Stimulated activated CD4-positive, alpha-beta T cell treated with anti-CD3 and anti-CD28 coated beads, Interleukin-12 subunit alpha, Interleukin-12 subunit beta, amount 100 ng/mL, for 48 hours (primary cell): ENCODE measurements around the gene VPS54.

Experiments used
- DNase-seq, 3 donors: peaks; one replicate each; pipeline ENCODE4 v3.0.0-alpha.2; 2020; ENCODE audit warnings: low read depth in 2 of 3, low spot score in 1 of 3

Gene VPS54, protein sequence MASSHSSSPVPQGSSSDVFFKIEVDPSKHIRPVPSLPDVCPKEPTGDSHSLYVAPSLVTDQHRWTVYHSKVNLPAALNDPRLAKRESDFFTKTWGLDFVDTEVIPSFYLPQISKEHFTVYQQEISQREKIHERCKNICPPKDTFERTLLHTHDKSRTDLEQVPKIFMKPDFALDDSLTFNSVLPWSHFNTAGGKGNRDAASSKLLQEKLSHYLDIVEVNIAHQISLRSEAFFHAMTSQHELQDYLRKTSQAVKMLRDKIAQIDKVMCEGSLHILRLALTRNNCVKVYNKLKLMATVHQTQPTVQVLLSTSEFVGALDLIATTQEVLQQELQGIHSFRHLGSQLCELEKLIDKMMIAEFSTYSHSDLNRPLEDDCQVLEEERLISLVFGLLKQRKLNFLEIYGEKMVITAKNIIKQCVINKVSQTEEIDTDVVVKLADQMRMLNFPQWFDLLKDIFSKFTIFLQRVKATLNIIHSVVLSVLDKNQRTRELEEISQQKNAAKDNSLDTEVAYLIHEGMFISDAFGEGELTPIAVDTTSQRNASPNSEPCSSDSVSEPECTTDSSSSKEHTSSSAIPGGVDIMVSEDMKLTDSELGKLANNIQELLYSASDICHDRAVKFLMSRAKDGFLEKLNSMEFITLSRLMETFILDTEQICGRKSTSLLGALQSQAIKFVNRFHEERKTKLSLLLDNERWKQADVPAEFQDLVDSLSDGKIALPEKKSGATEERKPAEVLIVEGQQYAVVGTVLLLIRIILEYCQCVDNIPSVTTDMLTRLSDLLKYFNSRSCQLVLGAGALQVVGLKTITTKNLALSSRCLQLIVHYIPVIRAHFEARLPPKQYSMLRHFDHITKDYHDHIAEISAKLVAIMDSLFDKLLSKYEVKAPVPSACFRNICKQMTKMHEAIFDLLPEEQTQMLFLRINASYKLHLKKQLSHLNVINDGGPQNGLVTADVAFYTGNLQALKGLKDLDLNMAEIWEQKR

DNA sequence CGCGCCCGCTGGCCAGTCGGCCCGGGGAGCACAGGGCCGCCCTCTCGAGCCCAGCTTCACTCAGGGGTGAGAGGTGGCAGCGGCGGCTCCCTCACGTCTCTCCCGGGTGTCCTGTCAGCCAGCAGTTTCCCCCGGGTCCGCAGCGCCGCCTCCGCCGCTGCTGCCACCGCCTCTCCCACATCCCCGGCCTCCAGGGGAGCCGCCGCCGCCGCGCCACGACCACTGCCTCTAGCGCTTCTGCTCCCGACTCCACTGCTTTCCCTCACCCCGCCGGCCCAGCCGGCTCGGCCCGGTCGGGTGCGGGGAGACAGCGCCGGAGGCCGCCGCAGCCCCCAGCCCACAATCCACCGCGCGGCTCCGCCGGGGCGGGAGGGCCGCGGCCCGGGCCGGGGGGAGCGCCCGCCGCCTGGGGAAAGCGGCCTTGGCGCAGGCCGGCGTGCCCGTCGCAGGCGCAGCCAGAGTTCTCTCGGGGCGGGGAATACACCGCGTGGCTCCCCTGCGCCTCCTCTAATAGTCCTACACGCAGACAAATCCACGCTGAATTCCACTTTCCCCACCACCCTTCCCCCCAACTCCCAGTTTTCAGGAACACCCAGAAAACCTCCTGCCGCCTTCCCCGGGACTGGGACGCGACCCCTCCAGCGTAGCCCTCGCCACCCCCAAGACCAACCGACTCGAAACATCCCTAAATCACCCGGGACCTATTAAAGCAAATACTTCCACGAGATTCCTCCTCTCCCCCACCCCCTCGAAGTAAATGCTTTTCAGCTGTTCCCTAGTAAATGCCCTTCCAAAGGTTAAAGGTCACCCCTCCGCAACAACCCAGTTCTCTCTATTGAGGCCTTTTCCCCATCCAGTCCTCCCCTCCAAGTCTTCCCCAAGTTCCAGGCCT lies at the start of gene VPS54:
Gene VPS54, minus strand, starts transcription at position 346 of the 892 bp plus-strand sequence. CDS start 35,429 bp downstream, outside the sequence.
- peak in 2 of 3 donors; percentile 25 to 39 for DNase-seq

DNA sequence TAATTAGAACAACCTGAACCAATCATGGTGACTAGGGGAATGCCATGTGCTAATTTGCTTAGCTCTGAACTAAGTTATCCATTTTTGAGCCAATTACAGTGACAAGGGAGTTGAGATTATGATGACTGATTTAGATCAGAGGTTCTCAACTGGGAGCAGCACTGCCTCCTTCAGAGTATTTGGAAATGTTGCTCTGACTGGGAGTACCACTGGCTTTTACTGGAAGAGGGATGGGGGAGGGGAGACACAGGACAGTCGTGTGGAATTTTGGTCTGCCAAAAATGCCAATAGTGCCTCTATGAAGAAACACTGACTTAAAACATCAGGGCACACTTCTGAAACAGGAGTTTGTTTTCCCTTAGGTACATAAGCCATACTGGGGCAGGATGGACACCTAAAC lies 48.1 kb upstream of the VPS54 start:
- DNase-seq = no peak

DNA sequence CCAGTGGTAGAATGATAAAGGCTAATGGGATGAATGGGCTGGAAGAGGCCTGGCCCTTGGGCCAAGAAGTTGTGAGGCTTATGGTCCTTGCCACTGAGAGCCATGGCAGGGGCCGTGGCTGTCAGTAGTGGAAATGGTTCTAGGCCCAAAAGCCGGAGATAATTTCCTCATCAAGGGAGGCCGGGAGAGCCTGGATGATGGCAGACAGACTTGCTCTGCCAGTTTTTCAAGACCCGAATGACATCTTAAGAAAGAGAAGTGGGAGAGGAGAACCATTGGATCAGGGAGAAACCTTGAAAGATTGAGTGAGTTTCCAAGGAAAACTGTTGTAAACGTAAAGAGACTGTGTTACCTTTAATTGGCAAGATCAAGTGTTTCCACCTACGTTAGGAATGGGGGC lies 46.3 kb upstream of the VPS54 start:
- no peak for DNase-seq

DNA sequence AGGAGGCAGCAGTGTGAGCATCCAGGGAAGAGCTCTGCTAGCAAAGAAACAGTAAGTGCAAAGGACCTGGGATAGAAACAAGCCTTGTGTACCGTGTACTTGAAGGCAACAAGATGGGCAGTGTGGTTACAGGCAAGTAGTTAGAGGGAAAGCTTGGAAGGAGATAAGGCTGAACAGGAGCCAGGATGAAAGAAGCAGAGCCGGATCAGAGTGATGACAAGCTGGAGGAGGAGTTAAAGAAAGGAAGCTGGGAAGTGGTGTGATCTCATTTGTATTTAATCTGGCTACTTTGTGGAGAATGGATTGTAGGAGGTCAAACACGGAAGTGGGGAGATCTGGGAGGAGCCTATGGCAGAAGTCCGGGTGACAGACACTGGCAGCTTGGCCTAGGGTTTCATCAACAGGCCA lies 44.7 kb upstream of the VPS54 start:
- DNase-seq = no peak

DNA sequence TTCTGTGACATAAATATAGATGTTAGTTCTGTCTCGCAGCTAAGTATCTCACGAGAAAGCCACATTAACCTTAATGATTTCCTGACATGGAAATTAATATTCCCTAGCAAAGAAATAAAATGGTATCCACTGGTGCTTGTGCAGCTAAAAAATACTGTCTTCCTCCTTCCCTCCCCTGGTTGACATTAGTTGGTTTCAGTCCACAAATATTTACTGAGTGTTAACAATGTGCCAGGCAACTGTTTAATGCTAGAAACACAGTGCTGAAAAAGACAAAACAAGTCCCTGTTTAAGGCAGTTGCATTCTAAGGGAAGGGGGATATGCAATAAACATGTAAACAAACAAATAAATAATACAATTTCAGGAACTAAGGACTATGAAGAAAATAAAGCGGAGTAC lies 44.2 kb upstream of the VPS54 start:
- no peak for DNase-seq

DNA sequence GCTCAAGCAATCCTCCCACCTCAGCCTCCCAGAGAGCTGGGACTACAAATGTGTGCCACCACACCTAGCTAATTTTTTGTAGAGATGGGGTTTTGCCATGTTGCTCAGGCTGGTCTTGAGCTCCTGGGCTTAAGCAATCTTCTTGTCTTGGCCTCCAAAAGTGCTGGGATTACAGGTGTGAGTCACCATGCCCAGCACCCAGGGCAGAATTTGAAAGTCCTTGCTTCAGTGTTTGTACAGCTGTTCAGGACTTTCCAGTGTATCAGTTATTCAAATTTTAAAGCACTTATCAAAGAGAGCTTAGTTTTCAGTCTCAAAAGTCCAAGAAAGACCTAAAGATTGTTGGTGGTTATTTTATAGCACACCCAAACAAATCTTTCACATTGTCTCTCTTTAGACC lies 43.6 kb upstream of the VPS54 start:
- no peak for DNase-seq

DNA sequence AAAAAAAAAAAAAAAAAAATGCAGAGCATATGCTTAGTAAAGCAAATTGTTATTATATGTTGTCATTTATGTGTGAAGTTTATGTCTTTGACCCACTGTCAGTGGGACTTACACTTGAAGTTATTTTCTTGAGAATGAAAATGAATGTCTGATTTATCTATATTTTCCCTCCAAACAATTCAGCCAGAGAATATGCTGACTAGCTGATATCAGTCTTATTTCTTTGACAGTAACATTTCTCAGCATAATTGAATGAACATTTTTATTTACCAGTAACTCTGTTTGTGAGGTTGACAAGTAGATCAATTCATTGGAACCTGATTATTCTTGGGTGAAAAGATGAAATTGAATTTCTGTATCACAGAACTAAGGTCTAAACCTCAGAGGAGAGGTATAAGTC lies 40.0 kb upstream of the VPS54 start:
- no peak for DNase-seq

DNA sequence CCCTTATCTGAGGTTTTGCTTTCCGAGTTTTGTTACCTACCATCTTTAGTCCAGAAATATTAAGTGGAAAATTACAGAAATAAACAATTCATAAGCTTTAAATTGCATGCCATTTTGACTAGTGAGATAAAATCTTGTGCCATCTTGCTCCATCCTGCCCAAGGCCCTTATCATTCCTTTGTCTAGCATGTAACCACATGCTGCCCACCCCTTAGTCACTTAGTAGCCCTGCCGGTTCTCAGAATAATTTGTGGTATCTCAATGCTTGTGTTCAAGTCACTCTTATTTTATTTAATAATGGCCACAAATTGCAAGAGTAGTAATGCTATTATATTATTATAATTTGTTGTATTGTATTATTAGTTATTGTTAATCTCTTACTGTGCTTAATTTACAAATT lies 36.8 kb upstream of the VPS54 start:
- DNase-seq = no peak

DNA sequence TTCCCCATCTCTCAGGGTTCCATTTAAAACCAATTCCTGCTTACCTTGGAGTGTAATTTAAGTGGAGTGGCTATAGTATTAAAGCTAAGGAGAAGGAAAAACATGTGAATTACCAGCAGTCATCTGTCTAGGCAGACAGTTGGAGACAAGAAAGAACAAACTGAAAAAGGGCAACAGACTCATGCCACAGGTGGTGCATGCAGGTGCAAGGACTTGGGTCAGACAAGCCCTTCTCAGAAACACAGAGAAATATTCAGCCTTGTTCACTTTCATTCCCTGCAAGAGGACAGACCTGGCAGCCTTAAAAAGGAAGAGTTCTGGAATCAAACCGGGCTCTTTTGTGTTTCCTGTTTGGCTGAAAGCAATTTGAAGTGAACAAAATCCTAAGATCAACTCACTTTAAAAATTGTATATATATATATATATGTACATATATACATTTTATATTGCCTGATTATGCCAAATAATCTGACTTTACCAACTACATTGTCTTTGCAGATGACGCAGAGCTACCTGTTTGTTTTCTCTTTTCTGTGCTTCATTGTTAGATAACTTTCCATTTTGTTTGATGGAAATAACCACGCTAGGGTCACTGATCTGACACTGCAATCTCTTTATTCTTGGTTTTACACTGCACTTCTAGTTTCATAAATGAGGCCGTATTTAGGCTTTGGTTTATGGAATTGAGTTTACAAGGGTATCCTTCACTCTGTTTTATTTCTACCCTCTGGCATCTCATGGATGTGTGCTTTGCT lies 35.1 kb upstream of the VPS54 start:
- DNase-seq = no peak

DNA sequence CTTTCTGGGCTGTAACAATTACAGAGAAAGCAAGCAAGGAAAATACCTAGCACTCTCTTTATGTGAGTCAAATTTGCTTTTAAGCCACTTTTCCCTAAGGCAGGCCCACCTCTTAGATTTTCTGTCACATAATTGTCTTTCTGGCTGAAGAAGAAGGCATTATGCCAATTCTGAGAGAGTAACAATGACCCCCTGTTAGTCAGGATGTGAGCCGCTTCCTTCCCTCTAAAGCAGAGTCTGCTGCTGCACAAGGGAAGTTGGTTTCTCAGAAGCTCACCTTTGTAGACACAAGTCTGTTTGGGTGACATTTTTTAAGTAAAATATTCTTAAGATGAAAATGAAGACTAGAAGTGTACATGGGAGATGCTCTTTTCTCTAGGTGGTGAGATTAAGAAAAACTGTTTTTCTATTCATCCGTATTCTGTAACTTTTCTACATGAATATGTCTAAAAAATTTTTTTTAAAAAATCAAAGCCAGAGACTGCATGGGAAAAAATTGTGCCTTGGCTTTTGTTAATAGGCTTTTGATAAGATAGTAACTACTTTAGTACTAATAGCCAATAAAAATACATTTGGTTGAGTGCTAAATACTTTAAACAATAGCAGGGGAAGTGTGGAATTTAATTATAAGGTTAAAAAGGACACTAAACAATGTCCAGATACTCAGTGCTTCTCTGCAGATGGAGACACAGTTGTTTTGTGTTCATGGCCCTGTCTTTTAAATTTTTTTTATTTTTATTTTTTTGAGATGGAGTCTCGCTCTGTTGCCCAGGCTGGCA lies 33.4 kb upstream of the VPS54 start:
- DNase-seq = no peak

DNA sequence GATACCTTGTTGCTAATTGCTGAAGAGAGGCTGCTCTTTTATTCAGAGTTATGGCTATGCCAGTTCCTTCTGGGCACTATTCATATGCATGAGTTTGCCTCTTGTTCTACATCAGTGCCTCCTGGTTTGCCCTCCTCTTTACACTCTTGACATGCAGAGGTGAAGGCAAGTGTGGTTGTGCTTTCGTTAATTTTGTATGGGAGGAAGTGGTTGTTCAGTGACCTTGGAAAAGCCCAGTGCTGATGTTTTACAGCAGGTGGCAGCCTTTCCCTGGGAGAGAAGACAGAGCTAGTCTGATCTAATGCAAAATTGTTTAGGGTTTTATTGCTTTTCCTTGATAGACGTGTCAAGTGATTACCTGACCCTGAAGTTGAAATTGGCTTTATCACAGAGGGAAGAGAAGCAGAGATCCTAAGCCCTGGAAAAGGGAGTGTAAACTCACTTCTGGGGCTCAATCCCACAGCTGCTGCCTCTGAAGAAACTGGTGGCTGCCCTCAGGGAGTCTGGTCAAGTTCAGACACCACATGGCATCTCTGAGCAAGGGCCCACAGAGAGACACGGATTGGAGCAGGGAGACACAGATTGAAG lies 30.5 kb upstream of the VPS54 start:
- peak; percentile 52 to 62 (median 56) for DNase-seq

DNA sequence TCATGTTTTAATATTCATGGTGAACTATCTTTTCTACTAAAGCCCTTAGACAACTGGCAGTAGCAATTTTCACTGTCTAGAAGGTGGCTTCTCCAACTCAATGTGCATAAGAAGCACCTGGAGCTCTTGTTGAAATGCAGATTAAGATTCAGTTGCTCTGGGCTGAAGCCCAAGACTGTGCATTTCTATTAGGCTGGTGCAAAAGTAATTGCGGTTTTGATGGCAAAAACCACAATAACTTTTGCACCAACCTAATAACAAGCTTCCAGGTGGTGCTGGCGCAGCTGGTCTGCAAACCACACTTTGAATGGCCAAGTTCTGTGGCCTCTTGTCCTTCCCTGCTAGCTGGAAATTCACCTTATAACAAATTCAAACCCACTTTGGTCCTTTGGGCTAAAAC lies 26.7 kb upstream of the VPS54 start:
- no peak for DNase-seq

DNA sequence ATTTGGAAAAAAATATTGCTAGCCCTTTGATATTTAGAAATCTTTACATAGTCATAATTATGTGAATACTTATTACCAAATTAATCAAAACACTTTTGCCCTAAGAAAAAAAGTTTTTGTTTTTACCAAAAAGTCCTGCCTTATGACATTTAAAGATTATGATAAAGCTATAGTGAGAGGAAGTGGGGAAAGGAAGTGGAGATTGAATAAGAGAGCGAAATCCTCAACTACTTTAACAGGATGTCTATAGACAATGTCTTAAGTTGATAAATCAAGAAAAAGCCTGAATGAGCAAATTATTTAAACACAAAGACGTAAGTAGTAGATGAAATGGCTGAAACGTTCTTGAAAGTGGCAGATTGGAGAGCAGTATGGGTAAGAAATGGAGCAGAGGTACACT lies 20.9 kb upstream of the VPS54 start:
- no peak for DNase-seq

DNA sequence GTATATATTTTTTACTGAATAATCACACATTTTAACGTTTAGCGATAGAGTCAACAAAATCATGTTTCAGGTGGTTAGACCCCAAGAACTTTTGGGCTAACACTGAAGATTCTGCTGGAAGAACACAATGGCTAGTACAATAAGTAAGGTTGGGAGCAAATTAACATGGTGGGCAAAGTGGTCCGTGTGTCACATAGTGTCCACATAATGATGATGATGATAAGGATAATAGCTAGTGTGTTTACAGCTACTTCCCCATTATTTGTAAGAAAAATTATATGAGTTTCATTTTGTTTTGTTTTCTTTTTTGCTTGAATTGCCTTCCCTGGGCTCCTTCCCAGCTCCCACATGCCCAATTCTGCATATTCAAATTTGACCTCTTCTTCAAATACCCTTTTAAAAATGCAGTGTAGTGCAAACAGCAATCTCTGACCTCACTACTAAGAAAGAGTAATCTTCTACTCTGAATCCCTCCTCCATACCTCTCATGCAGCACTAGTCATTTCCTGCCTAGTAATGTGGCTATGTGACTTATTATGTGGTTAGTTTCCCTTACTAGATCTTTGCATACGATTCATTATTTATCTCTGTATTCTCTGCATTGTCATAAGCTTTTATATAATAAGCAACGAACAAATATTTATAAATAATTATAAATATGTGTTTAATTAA lies 16.9 kb upstream of the VPS54 start:
- no peak for DNase-seq

DNA sequence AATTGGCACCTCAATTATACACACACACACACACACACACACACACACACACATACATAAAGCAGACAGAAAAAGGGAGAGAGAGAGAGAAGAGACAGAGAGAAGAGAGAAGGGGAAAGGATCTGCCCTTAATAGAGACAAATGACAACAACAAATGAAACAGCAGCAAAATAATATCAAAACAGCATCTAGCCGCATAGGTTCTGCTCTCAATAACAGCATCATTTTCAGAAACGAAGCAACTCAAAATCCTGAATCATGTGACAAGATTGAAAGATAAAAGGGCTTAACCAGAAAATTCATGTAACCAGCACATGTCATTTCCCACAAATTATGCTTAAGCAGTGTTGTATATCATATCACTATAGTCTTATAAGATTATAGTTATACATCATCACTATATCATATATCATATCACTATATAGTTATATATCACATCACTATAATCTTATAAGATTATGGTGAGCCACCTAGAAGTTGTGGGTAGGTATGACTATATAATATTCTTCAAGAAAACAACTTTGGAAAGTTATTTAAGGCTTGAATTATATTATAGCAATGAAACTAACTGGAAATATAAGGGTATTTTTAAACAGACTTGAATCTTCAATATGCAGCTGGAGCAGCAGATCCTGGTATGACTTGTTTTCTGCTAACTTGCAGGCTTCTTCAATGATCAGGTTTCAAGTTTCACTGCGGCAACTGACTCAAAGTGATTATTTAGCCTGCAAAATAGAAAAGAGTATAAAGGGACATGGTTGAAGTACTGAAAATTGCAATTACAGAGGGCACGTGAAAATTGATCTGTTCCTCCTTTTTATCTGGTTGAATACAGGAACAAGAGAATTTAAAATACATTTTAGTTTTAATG lies 16.1 kb upstream of the VPS54 start:
- peak in 1 of 3 donors; percentile 32 for DNase-seq

DNA sequence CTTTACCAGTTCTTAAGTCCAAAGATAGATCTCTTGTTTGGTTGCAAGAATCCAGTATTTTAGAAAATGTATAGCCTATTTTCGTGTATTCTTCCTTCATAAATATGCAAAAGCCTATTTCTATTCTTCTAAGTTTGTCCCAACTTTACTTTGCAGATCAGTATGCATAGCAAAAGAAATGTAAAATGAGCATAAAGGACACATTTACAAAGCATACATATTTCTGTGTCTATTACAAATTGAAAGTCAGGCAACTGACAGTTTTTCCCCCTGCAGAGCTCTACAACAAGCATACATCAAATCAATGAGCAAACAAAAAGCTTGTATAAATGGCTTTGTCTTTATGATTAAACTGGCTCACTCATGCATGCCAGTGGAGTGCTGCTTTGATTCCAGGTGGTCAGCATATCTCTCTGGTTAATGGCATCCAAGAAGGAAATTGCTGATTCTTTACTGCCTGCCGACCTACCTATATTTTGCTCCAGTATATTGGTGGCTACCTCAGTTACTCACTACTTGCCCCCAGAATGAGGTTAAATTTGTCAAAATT lies 10.0 kb upstream of the VPS54 start:
- DNase-seq = no peak

DNA sequence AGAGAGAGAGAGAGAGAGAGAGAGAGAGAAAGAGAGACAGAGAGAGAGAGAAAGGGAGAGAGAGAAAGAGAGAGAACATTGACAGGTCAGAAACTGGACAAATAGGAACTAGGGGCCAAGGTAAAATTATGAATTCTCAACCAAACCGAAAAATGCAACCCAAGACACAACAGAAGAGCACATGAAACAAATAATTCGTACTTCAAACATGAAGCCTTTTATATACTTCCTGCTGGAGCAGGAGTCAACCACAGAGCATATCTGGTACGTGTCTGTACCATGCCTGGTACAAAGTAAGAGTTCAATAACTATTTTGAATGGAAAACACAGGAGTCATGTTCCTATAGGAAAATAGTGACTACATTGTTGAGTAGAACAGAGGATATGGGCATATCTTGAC lies 6.5 kb upstream of the VPS54 start:
- no peak for DNase-seq
